ENCODE results near the gene SPART. TPM values are rescaled to one million over a fixed set of nuclear protein-coding genes. Genes with fewer than 3 reads are reported as not detected.

Gene SPART
- total and polyA plus RNA-seq, 9 of the 15 experiments (the other 6 are each of a cell fraction or from before 2014, with no cell fraction given): 18.7 to 79.0 (median 41.0) TPM

DNA sequence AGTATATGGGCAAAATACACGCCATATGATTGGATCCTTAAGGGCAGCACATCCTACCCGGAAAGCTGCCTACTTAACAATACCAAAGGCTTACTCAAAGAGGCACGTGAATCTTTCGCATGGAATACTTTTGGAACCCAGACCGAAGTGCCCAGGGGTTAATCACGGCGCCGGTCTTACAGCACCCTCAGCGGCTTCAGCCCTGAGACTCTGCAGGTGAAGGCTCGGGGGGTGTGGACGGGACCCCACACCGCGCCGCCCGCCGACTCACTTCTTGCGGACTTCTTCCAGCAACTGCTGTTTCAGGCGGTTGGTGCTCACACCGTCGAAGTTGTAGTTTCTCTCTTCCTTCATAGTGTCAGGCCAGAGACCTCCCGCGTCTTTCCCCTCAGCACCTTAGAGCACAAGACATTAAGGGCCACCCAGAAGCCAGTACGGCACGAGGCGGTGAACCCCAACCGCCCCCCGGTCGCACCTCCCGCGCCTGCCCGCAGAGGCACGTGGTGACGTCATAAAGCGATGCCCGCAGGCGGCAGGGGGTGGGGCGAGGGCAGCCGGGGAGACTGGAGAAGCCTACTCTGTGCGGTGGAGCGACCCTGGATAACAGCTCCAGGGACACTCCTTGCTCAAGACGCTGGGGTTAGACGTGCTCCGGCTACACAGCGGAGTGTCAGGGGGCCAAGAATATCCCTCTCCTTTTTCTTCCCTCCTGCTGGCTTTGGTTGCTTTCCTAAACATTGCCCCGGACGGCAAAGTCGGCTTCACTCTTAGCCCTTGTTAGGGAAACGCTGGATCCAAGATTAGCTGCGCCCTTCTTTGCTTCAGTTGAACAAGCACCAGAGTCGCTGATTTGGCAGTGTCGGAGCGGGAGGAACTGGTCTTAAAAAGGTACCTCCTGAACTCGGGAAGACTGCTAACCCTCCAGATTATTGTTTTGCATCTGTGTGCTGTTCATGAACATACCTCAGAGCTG, 48.5 kb downstream of the SPART start, which contains the start of gene CCDC169 (continued):
- TF ChIP-seq YY1 (IDR thresholded peaks at IDR 0.05; ENCODE audit: borderline replicate concordance in 1 of 3, control insufficient read depth in 1 of 3, extremely low read depth in 1 of 3, insufficient read depth in 3 of 3, insufficient read length in 1 of 3, insufficient replicate concordance in 2 of 3, low read depth in 1 of 3, low read length in 2 of 3) (peak in 2 of 3 experiments; percentile 9 to 41), ZNF583 (CRISPR knock-in tag; IDR thresholded peaks at IDR 0.05) (no peak), ZNF764 (CRISPR knock-in tag; IDR thresholded peaks at IDR 0.05; ENCODE audit: low read depth) (no peak), MTA1 (IDR thresholded peaks at IDR 0.05; ENCODE audit: borderline replicate concordance) (peak; percentile 88), NKRF (IDR thresholded peaks at IDR 0.05; ENCODE audit: borderline replicate concordance) (0 out of 2 replicates have a peak, but pooled peaks have one; percentile 35), ARID1B (IDR thresholded peaks at IDR 0.05) (0 out of 2 replicates have a peak, but pooled peaks have one; percentile 24), SNAPC5 (CRISPR knock-in tag; IDR thresholded peaks at IDR 0.05) (no peak), SIRT6 (IDR thresholded peaks at IDR 0.05; ENCODE audit: low read depth, low read length) (no peak), KDM5B (IDR thresholded peaks at IDR 0.05; ENCODE audit: insufficient replicate concordance, low read depth, low read length) (peak; percentile 79), ZNF76 (CRISPR knock-in tag; IDR thresholded peaks at IDR 0.05; ENCODE audit: borderline replicate concordance) (no peak), PHTF2 (CRISPR knock-in tag; IDR thresholded peaks at IDR 0.05) (no peak), ZNF165 (CRISPR knock-in tag; IDR thresholded peaks at IDR 0.05; ENCODE audit: borderline replicate concordance) (no peak), ZNF140 (CRISPR knock-in tag; IDR thresholded peaks at IDR 0.05) (no peak), CBX3 (IDR thresholded peaks at IDR 0.05; ENCODE audit: borderline replicate concordance in 1 of 2, low read length in 2 of 2) (no peak)
- TF ChIP-seq, protein P1, sequence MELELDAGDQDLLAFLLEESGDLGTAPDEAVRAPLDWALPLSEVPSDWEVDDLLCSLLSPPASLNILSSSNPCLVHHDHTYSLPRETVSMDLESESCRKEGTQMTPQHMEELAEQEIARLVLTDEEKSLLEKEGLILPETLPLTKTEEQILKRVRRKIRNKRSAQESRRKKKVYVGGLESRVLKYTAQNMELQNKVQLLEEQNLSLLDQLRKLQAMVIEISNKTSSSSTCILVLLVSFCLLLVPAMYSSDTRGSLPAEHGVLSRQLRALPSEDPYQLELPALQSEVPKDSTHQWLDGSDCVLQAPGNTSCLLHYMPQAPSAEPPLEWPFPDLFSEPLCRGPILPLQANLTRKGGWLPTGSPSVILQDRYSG (tag; conservative IDR thresholded peaks at IDR 0.05; ENCODE audit: low read depth): no peak
- TF ChIP-seq, protein P2, sequence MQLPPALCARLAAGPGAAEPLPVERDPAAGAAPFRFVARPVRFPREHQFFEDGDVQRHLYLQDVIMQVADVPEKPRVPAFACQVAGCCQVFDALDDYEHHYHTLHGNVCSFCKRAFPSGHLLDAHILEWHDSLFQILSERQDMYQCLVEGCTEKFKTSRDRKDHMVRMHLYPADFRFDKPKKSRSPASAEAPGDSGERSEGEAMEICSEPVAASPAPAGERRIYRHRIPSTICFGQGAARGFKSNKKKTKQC (CRISPR knock-in tag; IDR thresholded peaks at IDR 0.05): 0 out of 2 replicates have a peak, but pooled peaks have one; percentile 63
- TF ChIP-seq, protein P3, sequence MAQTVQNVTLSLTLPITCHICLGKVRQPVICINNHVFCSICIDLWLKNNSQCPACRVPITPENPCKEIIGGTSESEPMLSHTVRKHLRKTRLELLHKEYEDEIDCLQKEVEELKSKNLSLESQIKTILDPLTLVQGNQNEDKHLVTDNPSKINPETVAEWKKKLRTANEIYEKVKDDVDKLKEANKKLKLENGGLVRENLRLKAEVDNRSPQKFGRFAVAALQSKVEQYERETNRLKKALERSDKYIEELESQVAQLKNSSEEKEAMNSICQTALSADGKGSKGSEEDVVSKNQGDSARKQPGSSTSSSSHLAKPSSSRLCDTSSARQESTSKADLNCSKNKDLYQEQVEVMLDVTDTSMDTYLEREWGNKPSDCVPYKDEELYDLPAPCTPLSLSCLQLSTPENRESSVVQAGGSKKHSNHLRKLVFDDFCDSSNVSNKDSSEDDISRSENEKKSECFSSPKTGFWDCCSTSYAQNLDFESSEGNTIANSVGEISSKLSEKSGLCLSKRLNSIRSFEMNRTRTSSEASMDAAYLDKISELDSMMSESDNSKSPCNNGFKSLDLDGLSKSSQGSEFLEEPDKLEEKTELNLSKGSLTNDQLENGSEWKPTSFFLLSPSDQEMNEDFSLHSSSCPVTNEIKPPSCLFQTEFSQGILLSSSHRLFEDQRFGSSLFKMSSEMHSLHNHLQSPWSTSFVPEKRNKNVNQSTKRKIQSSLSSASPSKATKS (CRISPR knock-in tag; IDR thresholded peaks at IDR 0.05): no peak

All from K562 (cell line).